Natural killer cell (primary cell): ENCODE data around the gene OPRM1. TPM values are rescaled to one million over a fixed set of nuclear protein-coding genes. Genes with fewer than 3 reads are reported as not detected.
A peak's percentile ranks its signal among the peaks of the same experiment; 100 is the strongest.

Source experiments
- ATAC-seq, 3 donors: fragments of 150-1000 bp in 2 of 3; fragments of 200-7000 bp in 1 of 3; cut with Tn5 transposase; 1 replicate in 1 of 3; 2 replicates in 2 of 3; pipeline ENCODE4 v1.10.0; 2021; ENCODE audit warnings: mild to moderate bottlenecking in 2 of 3, moderate library complexity in 2 of 3
- DNase-seq, 2 donors: peaks; one replicate each; pipeline versions ENCODE4 v3.0.0 to v3.0.0-alpha.2; 2013 to 2021; ENCODE audit warnings: mixed read lengths in 1 of 2
- H3K27ac ChIP-seq: one replicate; pipeline ENCODE4 v1.5.1; 2013; ENCODE audit warnings: mild to moderate bottlenecking, low read length
- H3K27me3 ChIP-seq: one replicate; pipeline ENCODE4 v1.6.1; 2013; ENCODE audit warnings: low read length; ENCODE audit not compliant: control insufficient read depth, insufficient read depth
- H3K36me3 ChIP-seq: one replicate; pipeline ENCODE4 v1.6.1; 2013; ENCODE audit warnings: low read length; ENCODE audit not compliant: control insufficient read depth, insufficient read depth
- H3K4me1 ChIP-seq: one replicate; pipeline ENCODE4 v1.6.1; 2013; ENCODE audit warnings: low read length; ENCODE audit not compliant: control insufficient read depth, insufficient read depth
- H3K4me3 ChIP-seq: one replicate; pipeline ENCODE4 v1.5.1; 2013; ENCODE audit warnings: low read length
- H3K9me3 ChIP-seq: one replicate; pipeline ENCODE4 v1.6.1; 2013; ENCODE audit warnings: low read length; ENCODE audit not compliant: control insufficient read depth, insufficient read depth
- H3K27ac Mint-ChIP-seq, 2 donors: one replicate each; pipeline ENCODE4 v1.8.0; 2022; ENCODE audit warnings: mild to moderate bottlenecking in 2 of 2, mixed read lengths in 2 of 2, moderate library complexity in 1 of 2
- H3K27me3 Mint-ChIP-seq, 2 donors: one replicate each; pipeline ENCODE4 v1.8.0; 2022; ENCODE audit warnings: low read depth in 2 of 2, mixed read lengths in 2 of 2
- H3K36me3 Mint-ChIP-seq: one replicate; pipeline ENCODE4 v1.8.0; 2022; ENCODE audit warnings: mixed read lengths
- H3K4me1 Mint-ChIP-seq, 2 donors: one replicate each; pipeline ENCODE4 v1.8.0; 2022; ENCODE audit warnings: mixed read lengths in 2 of 2
- H3K4me3 Mint-ChIP-seq: one replicate; pipeline ENCODE4 v1.8.0; 2022; ENCODE audit warnings: mild to moderate bottlenecking, moderate library complexity, mixed read lengths
- H3K9me3 Mint-ChIP-seq, 2 donors: one replicate each; pipeline ENCODE4 v1.8.0; 2022; ENCODE audit warnings: mixed read lengths in 2 of 2
- WGBS: methylation state at CpG from one replicate; pipeline ENCODE4 v1.1.7; 2013; ENCODE audit warnings: missing lambda C conversion rate; ENCODE audit not compliant: insufficient coverage; 5-methylcytosine and 5-hydroxymethylcytosine counted together
- intact Hi-C: fragments of 100-400 bp; cut with micrococcal nuclease; formaldehyde crosslinking; loops from one replicate; pipeline ENCODE4 v1.14.2; 2022
- total RNA-seq, 4 donors: library from RNA; stranded (reverse); fragments of 120-200 nt in 1 of 4; gene quantifications; one replicate each; pipeline versions ENCODE4 v1.2.3 to v1.2.4, GENCODE V29; 2013 to 2022
- TF ChIP-seq, protein P1 (sequence below): fragments of 200-600 bp; IDR thresholded peaks from one replicate; pipeline ENCODE4 v1.8.0; 2022; ENCODE audit warnings: antibody characterized with exemption

Gene OPRM1
- total RNA-seq, 3 donors from 2014 or later (not counting 1 experiment from before 2014, with no cell fraction given): not detected

DNA sequence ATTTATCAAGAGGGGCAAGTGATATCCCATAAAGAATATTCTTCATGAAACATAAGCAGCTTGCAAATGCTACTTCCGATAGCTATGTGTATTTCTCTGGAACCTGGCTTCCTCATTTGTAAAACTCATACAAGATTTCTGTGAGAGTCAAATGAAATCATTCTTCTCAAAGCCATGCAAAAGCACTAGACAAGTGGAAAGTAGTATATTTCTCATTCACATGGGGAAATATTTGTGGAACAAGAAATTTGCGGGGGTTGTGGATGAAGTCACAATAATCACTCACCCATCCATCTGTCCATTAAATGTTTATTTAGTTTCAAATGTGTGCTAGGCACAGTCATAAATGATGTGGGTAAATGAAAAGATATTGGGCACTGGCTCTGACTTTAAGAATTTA, 167.1 kb downstream of the OPRM1 start:
- Histone ChIP-seq H3K27me3 (no peaks in the 10 kb centered on the region), H3K4me1 (no peaks in the 10 kb centered on the region), H3K4me3 (no peak overlapping the region), H3K9me3 (no peaks in the 10 kb centered on the region), H3K27ac (no peak overlapping the region), H3K36me3 (peaks cover 78% of the 10 kb centered on the region)
- Mint-ChIP-seq H3K4me1 (peaks cover 22 to 49% of the 10 kb centered on the region in 2 donors), H3K36me3 (peaks cover 47% of the 10 kb centered on the region), H3K4me3 (no peak overlapping the region), H3K27me3 (no peaks in the 10 kb centered on the region), H3K9me3 (no peaks in the 10 kb centered on the region), H3K27ac (peak overlapping the region in 1 of 2 donors; percentile 55)
- no peak for DNase-seq
- WGBS: 100% methylated on average over 1 of the region's 2 CpGs
- ATAC-seq: no peak
- intact Hi-C loops: no loop called here
- TF ChIP-seq, protein P1, sequence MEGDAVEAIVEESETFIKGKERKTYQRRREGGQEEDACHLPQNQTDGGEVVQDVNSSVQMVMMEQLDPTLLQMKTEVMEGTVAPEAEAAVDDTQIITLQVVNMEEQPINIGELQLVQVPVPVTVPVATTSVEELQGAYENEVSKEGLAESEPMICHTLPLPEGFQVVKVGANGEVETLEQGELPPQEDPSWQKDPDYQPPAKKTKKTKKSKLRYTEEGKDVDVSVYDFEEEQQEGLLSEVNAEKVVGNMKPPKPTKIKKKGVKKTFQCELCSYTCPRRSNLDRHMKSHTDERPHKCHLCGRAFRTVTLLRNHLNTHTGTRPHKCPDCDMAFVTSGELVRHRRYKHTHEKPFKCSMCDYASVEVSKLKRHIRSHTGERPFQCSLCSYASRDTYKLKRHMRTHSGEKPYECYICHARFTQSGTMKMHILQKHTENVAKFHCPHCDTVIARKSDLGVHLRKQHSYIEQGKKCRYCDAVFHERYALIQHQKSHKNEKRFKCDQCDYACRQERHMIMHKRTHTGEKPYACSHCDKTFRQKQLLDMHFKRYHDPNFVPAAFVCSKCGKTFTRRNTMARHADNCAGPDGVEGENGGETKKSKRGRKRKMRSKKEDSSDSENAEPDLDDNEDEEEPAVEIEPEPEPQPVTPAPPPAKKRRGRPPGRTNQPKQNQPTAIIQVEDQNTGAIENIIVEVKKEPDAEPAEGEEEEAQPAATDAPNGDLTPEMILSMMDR: no peak

GRCh38 chr6:154206996-154207395, 168.0 kb downstream of the OPRM1 start:
- TF ChIP-seq, protein P1: no peak
- Mint-ChIP-seq H3K27ac (peak overlapping the region in 1 of 2 donors; percentile 55), H3K4me1 (peaks cover 16 to 42% of the 10 kb centered on the region in 2 donors), H3K36me3 (peaks cover 40% of the 10 kb centered on the region), H3K4me3 (no peak overlapping the region), H3K9me3 (no peaks in the 10 kb centered on the region), H3K27me3 (no peaks in the 10 kb centered on the region)
- WGBS: 82% methylated on average over 3 of the region's 4 CpGs
- Histone ChIP-seq H3K27ac (no peak overlapping the region), H3K4me3 (no peak overlapping the region), H3K27me3 (no peaks in the 10 kb centered on the region), H3K4me1 (no peaks in the 10 kb centered on the region), H3K36me3 (peaks cover 82% of the 10 kb centered on the region), H3K9me3 (no peaks in the 10 kb centered on the region)
- no peak for ATAC-seq
- no peak for DNase-seq
- intact Hi-C loops: no loop called here

DNA sequence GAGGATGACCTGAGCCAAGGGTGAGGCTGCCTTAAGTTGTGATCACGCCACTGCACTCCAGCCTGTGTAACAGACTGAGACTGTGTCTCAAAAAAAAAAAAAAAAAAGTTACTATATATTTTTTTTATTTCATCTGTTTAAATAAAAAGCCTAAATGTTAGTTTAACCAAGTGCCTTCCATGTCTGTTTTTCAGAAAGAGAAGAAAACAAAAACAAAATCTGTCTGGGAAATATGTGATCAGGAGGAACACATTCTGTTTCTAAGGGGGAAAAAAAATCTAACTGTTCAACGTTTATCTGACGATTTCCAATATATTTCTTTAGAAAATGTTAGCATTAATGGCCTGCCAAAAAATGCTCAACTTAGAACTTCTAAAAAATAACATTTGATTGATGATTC, 170.5 kb downstream of the OPRM1 start:
- H3K36me3 Mint-ChIP-seq: peaks cover 49% of the 10 kb centered on the region
- peaks cover 81% of the 10 kb centered on the region for H3K36me3 ChIP-seq
- no peaks in the 10 kb centered on the region for H3K27me3 Mint-ChIP-seq
- TF ChIP-seq, protein P1: no peak
- H3K27ac Mint-ChIP-seq: no peak overlapping the region
- H3K9me3 ChIP-seq: no peaks in the 10 kb centered on the region
- H3K4me1 ChIP-seq: no peaks in the 10 kb centered on the region
- H3K4me3 Mint-ChIP-seq: no peak overlapping the region
- H3K27ac ChIP-seq: no peak overlapping the region
- peaks cover 17 to 31% of the 10 kb centered on the region in 2 donors for H3K4me1 Mint-ChIP-seq
- DNase-seq: no peak
- no CpG with 5 or more reads among the region's 3 CpGs for WGBS
- intact Hi-C loops: no loop called here
- no peaks in the 10 kb centered on the region for H3K9me3 Mint-ChIP-seq
- no peaks in the 10 kb centered on the region for H3K27me3 ChIP-seq
- no peak overlapping the region for H3K4me3 ChIP-seq
- ATAC-seq: no peak

- Histone ChIP-seq H3K4me1 (no peaks in the 10 kb centered on the region), H3K4me3 (no peak overlapping the region), H3K9me3 (no peaks in the 10 kb centered on the region), H3K27me3 (no peaks in the 10 kb centered on the region), H3K27ac (no peak overlapping the region), H3K36me3 (peaks cover 77% of the 10 kb centered on the region)
- peaks cover 12 to 25% of the 10 kb centered on the region in 2 donors for H3K4me1 Mint-ChIP-seq
- no peaks in the 10 kb centered on the region for H3K27me3 Mint-ChIP-seq
- H3K36me3 Mint-ChIP-seq: peaks cover 48% of the 10 kb centered on the region
- no peaks in the 10 kb centered on the region for H3K9me3 Mint-ChIP-seq
- no peak overlapping the region for H3K27ac Mint-ChIP-seq
- TF ChIP-seq, protein P1: no peak
- ATAC-seq: no peak
- intact Hi-C loops: no loop called here
- no peak for DNase-seq
- no peak overlapping the region for H3K4me3 Mint-ChIP-seq
These were observed 171.6 kb downstream of the OPRM1 start for GRCh38 chr6:154210678-154211077.
